Ectodermal cell (in vitro differentiated cells): ENCODE data around the gene CDS1.

Experiments
- H3K27ac ChIP-seq: 2 replicates; pipeline ENCODE4 v1.7.0; 2013; ENCODE audit warnings: mild to moderate bottlenecking, low read depth, low read length; ENCODE audit not compliant: insufficient read depth, poor library complexity, severe bottlenecking
- H3K27me3 ChIP-seq: 2 replicates; pipeline ENCODE4 v1.7.0; 2013; ENCODE audit warnings: mild to moderate bottlenecking, low read length; ENCODE audit not compliant: insufficient read depth, control insufficient read depth, poor library complexity, severe bottlenecking
- H3K36me3 ChIP-seq: one replicate; pipeline ENCODE4 v1.7.0; 2013; ENCODE audit warnings: low read length; ENCODE audit not compliant: control insufficient read depth, insufficient read depth
- H3K4me1 ChIP-seq: one replicate; pipeline ENCODE4 v1.7.0; 2013; ENCODE audit warnings: low read length; ENCODE audit not compliant: control insufficient read depth, insufficient read depth
- H3K4me3 ChIP-seq: 2 replicates; pipeline ENCODE4 v1.7.0; 2013; ENCODE audit warnings: low read depth, low read length, control low read depth; ENCODE audit not compliant: insufficient read depth
- H3K9me3 ChIP-seq: 2 replicates; pipeline ENCODE4 v1.7.0; 2013; ENCODE audit warnings: mild to moderate bottlenecking, low read length, moderate library complexity; ENCODE audit not compliant: control insufficient read depth
- WGBS, 2 experiments: methylation state at CpG; one replicate each; pipeline ENCODE4 v1.1.7; 2013; ENCODE audit warnings: missing lambda C conversion rate in 2 of 2; 5-methylcytosine and 5-hydroxymethylcytosine counted together

The CDS1 gene

GRCh38 chr4:84697615-84698201 is 114.8 kb downstream of the CDS1 start:
- Histone ChIP-seq H3K9me3 (no peaks in the 10 kb centered on the region), H3K27ac (no peak overlapping the region), H3K4me1 (no peaks in the 10 kb centered on the region), H3K27me3 (no peaks in the 10 kb centered on the region), H3K36me3 (peaks cover 8% of the 10 kb centered on the region), H3K4me3 (no peak overlapping the region)
- 83 to 88% methylated on average over 1 of the region's 4 CpGs for WGBS, 2 experiments

GRCh38 chr4:84699001-84699671 is 116.2 kb downstream of the CDS1 start:
- Histone ChIP-seq H3K27me3 (no peaks in the 10 kb centered on the region), H3K4me1 (no peaks in the 10 kb centered on the region), H3K36me3 (peaks cover 15% of the 10 kb centered on the region), H3K4me3 (no peak overlapping the region), H3K9me3 (no peaks in the 10 kb centered on the region), H3K27ac (no peak overlapping the region)
- WGBS, 2 experiments = 92% methylated on average over 4 to 6 of the region's 6 CpGs
